Glomerular visceral epithelial cell (primary cell): Measurements from ENCODE around the gene PKIG.
"Not testable (repeated sequence)": the region's sequence is repeated elsewhere in the genome, so short reads cannot be mapped to it uniquely, and the experiment has no call there.

Experiments
- DNase-seq: peaks from one replicate; pipeline ENCODE4 v3.0.0-alpha.2; 2016; ENCODE audit errors: extremely low spot score

The PKIG gene

GRCh38 chr20:44582311-44583025 is at the start of gene PKIG:
TSS of gene PKIG (plus strand) at chr20:44582579. CDS start at chr20:44614557, 31,978 bp downstream.
- peak; percentile 52 for DNase-seq

- DNase-seq, result peak; percentile 34
These were observed 49.4 kb upstream of the PKIG start for GRCh38 chr20:44532981-44533331.

- no peak for DNase-seq
These were observed 48.5 kb upstream of the PKIG start for GRCh38 chr20:44533928-44534327.

- DNase-seq, result no peak
These were observed 46.2 kb upstream of the PKIG start for GRCh38 chr20:44536175-44536574.

- no peak for DNase-seq
These were observed 44.4 kb upstream of the PKIG start for GRCh38 chr20:44537993-44538392.

GRCh38 chr20:44540834-44541233 is 41.5 kb upstream of the PKIG start:
- no peak for DNase-seq

GRCh38 chr20:44541992-44542391 is 40.4 kb upstream of the PKIG start:
- no peak for DNase-seq

- DNase-seq, result no peak
These were observed 39.5 kb upstream of the PKIG start for GRCh38 chr20:44542890-44543289.

GRCh38 chr20:44543358-44543757 is 39.0 kb upstream of the PKIG start:
- no peak for DNase-seq

- no peak for DNase-seq
These were observed 38.1 kb upstream of the PKIG start for GRCh38 chr20:44544263-44544662.

GRCh38 chr20:44547419-44547818 is 35.0 kb upstream of the PKIG start:
- no peak for DNase-seq

- no peak for DNase-seq
These were observed 33.3 kb upstream of the PKIG start for GRCh38 chr20:44549123-44549522.

- no peak for DNase-seq
These were observed 30.3 kb upstream of the PKIG start for GRCh38 chr20:44552050-44552449.

GRCh38 chr20:44552568-44552949 is 29.8 kb upstream of the PKIG start:
- DNase-seq, result no peak

GRCh38 chr20:44552950-44553908 is 29.1 kb upstream of the PKIG start:
- peak; percentile 46 for DNase-seq

GRCh38 chr20:44559302-44559701 is 23.1 kb upstream of the PKIG start:
- DNase-seq, result no peak

- DNase-seq, result no peak
These were observed 22.1 kb upstream of the PKIG start for GRCh38 chr20:44560229-44560628.

- DNase-seq, result not testable (repeated sequence)
These were observed 21.6 kb upstream of the PKIG start for GRCh38 chr20:44560818-44561217.

- DNase-seq, result no peak
These were observed 20.5 kb upstream of the PKIG start for GRCh38 chr20:44561876-44562275.

GRCh38 chr20:44566018-44566417 is 16.4 kb upstream of the PKIG start:
- no peak for DNase-seq

- no peak for DNase-seq
These were observed 15.6 kb upstream of the PKIG start for GRCh38 chr20:44566811-44567210.

GRCh38 chr20:44570367-44570766 is 12.0 kb upstream of the PKIG start:
- no peak for DNase-seq

GRCh38 chr20:44571362-44571988 is 10.9 kb upstream of the PKIG start:
- no peak for DNase-seq
